HG03565 (cell line): ENCODE data around the gene NAB2.
"Not testable (repeated sequence)": the region's sequence is repeated elsewhere in the genome, so short reads cannot be mapped to it uniquely, and the experiment has no call there.

Experiments
- ATAC-seq: cut with Tn5 transposase; IDR thresholded peaks from one replicate; pipeline ENCODE4 v1.9.1; 2021; ENCODE audit warnings: mild to moderate bottlenecking, moderate library complexity; ENCODE audit not compliant: unreplicated experiment

NAB2 gene

GRCh38 chr12:57110104-57111030, 21.5 kb downstream of the NAB2 start:
- no peak for ATAC-seq

GRCh38 chr12:57111031-57111734, 22.3 kb downstream of the NAB2 start, which contains the start of gene STAT6:
Gene STAT6, minus strand, starts transcription at chr12:57111362. Its CDS starts 3,084 bp downstream, at chr12:57108278.
- no peak for ATAC-seq

GRCh38 chr12:57112492-57113294, 23.8 kb downstream of the NAB2 start:
- peak; percentile 47 for ATAC-seq

- no peak for ATAC-seq
These were observed 27.8 kb downstream of the NAB2 start for GRCh38 chr12:57116580-57117281.

- ATAC-seq, result no peak
These were observed 29.9 kb downstream of the NAB2 start for GRCh38 chr12:57118711-57119271.

GRCh38 chr12:57119294-57120085, 30.6 kb downstream of the NAB2 start:
- ATAC-seq, result no peak

GRCh38 chr12:57120718-57121117, 31.8 kb downstream of the NAB2 start:
- ATAC-seq, result not testable (repeated sequence)

- no peak for ATAC-seq
These were observed 34.9 kb downstream of the NAB2 start for GRCh38 chr12:57123813-57124212.

- no peak for ATAC-seq
These were observed 35.5 kb downstream of the NAB2 start for GRCh38 chr12:57124261-57124877.

- no peak for ATAC-seq
These were observed 37.1 kb downstream of the NAB2 start for GRCh38 chr12:57126061-57126460.

- ATAC-seq, result no peak
These were observed 37.6 kb downstream of the NAB2 start for GRCh38 chr12:57126561-57126960.

GRCh38 chr12:57127101-57127725, 38.3 kb downstream of the NAB2 start:
- ATAC-seq, result peak; percentile 38

- no peak for ATAC-seq
These were observed 39.0 kb downstream of the NAB2 start, which contains the start of gene LRP1 for GRCh38 chr12:57127726-57128518. Gene LRP1, plus strand, starts transcription at chr12:57128483. Its CDS starts 482 bp downstream, at chr12:57128965.

- no peak for ATAC-seq
These were observed 39.8 kb downstream of the NAB2 start for GRCh38 chr12:57128519-57129247.

- ATAC-seq, result no peak
These were observed 40.5 kb downstream of the NAB2 start for GRCh38 chr12:57129321-57129842.

GRCh38 chr12:57129889-57130288, 41.0 kb downstream of the NAB2 start:
- no peak for ATAC-seq

- no peak for ATAC-seq
These were observed 42.0 kb downstream of the NAB2 start for GRCh38 chr12:57130941-57131340.
